ENCODE results near the gene USH2A. TPM values are rescaled to one million over a fixed set of nuclear protein-coding genes. Genes with fewer than 3 reads are reported as not detected.

Gene USH2A
- total RNA-seq, 4 donors from 2014 or later, result 0.03 to 0.25 TPM; not detected in 2

DNA sequence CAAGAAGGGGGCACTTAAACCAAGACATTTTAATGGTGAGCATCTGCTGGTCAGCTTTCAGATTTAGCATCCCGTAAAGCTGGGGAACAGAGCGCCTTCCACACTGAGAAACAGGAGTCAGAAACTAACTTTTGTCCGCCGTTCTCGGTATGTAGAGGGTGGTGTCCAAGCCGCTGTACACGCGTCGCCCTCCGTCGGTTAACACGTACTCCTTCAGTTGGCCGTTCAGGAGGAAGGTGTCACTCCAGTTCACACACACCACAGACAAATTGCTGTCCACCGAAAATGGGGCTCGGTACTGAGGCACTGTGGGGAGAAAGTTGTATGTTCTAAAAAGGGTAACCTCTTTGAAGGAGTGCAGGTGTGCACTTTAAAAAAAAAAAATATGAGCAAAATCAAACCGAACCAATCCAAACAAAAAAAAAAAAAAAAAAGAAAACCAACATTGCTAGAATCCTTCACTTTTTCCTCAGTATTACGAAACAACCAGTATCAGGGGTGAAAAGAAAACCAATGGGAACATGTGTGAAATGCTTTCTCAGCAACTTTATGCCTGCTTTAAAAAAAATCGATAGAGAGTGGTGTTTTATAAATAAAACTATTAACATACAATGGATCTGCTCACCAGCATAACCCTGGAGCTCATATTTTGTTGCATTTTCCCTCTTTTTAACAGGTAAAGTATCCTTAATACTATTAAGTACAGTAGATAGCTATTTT lies 782.7 kb downstream of the USH2A start:
- DNase-seq (ENCODE audit: low spot score in 2 of 2), result no peak
- no peak overlapping the region for H3K4me3 ChIP-seq (ENCODE audit: low read depth, poor library complexity, severe bottlenecking)
- intact Hi-C loops (cut with DNase I; ENCODE audit: low total_unique reads), result no loop called here
- WGBS, 2 donors, result 89 to 94% methylated on average over 18 of the region's 18 CpGs
- TF ChIP-seq, protein P1, sequence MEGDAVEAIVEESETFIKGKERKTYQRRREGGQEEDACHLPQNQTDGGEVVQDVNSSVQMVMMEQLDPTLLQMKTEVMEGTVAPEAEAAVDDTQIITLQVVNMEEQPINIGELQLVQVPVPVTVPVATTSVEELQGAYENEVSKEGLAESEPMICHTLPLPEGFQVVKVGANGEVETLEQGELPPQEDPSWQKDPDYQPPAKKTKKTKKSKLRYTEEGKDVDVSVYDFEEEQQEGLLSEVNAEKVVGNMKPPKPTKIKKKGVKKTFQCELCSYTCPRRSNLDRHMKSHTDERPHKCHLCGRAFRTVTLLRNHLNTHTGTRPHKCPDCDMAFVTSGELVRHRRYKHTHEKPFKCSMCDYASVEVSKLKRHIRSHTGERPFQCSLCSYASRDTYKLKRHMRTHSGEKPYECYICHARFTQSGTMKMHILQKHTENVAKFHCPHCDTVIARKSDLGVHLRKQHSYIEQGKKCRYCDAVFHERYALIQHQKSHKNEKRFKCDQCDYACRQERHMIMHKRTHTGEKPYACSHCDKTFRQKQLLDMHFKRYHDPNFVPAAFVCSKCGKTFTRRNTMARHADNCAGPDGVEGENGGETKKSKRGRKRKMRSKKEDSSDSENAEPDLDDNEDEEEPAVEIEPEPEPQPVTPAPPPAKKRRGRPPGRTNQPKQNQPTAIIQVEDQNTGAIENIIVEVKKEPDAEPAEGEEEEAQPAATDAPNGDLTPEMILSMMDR (IDR thresholded peaks at IDR 0.05), result no peak
- no peak for TF ChIP-seq POLR2A (IDR thresholded peaks at IDR 0.05)

DNA sequence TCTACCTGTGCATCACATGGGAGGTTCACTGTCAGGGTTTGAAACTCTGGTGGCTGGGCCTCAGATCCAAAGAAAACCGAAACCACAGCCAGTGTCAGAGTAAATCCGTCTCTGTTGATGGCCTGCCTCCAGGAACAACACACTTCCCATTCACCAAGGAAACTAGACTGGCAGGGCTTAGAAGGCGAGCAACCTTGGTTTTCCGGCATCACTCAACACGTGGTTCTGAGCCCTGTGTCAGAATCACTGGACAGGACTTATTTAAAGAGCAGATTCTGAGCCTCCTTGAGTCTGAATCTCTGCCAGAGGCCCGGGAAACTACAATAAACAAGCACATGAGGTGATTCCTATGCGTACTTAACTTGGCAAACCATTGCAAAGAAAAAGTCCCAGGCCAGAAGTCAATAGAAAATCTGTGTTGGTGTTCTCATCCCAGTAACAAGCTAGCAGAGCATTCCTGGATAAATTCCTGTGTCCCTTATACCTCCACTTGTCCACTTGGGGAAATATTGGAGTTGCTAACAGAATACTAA lies 786.1 kb downstream of the USH2A start:
- H3K4me3 ChIP-seq (ENCODE audit: low read depth, poor library complexity, severe bottlenecking), result no peak overlapping the region
- DNase-seq (ENCODE audit: low spot score in 2 of 2), result peak; percentile 44 to 85
- intact Hi-C loops (cut with DNase I; ENCODE audit: low total_unique reads), result no loop called here
- TF ChIP-seq, protein P1 (IDR thresholded peaks at IDR 0.05), result no peak
- no peak for TF ChIP-seq POLR2A (IDR thresholded peaks at IDR 0.05)
- 34 to 35% methylated on average over 7 of the region's 7 CpGs for WGBS, 2 donors

- TF ChIP-seq POLR2A (IDR thresholded peaks at IDR 0.05), result no peak
- WGBS, 2 donors, result 21 to 22% methylated on average over 9 of the region's 9 CpGs
- intact Hi-C loops (cut with DNase I; ENCODE audit: low total_unique reads), result no loop called here
- DNase-seq (ENCODE audit: low spot score in 2 of 2), result peak in 1 of 2 donors; percentile 31
- no peak overlapping the region for H3K4me3 ChIP-seq (ENCODE audit: low read depth, poor library complexity, severe bottlenecking)
Measured at GRCh38 chr1:215636258-215636965, 786.8 kb downstream of the USH2A start.

DNA sequence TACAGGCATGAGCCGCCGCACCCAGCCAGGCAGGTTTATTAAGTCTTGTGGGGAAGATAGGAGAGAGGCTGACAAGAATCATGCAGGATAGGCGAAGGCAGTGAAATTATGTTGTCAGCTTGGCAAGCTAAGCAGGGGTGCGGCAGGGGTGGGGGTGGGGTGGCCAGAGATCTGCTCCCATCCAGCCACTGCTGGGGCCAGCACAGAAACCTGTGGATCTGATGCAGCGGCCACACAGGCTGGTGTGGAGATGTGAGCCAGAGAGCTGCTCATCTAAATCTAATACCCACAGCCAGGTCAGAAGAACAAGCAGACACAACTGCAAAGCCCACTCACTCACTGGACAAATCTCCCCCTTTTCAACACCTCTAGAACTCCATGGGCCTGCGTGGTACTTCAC lies 787.4 kb downstream of the USH2A start:
- intact Hi-C loops (cut with DNase I; ENCODE audit: low total_unique reads), result no loop called here
- no peak for DNase-seq (ENCODE audit: low spot score in 2 of 2)
- H3K4me3 ChIP-seq (ENCODE audit: low read depth, poor library complexity, severe bottlenecking), result no peak overlapping the region
- WGBS, 2 donors, result 57 to 62% methylated on average over 6 of the region's 6 CpGs
- TF ChIP-seq, protein P1 (IDR thresholded peaks at IDR 0.05), result no peak
- no peak for TF ChIP-seq POLR2A (IDR thresholded peaks at IDR 0.05)

DNA sequence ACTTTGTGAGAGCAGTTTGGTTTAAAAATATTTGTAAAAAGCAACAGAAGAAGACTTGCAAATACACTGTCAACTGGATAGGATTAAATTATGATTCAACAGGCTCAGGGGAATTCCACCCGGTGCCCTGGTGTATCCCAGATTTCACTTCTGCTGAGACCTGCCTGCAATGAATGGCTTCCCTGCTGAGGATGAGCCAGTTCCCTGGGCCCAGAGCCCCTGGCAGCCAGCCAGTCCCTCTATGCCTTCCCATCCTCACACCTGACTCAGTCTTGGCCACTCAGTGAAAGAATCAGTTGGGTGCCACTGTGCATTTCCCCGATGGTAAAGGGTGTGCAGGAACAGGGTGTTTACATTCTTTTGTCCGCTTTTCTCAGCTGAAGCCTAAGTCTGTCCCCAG lies 791.8 kb downstream of the USH2A start:
- WGBS, 2 donors, result 29 to 45% methylated on average over 3 of the region's 3 CpGs
- no peak overlapping the region for H3K4me3 ChIP-seq (ENCODE audit: low read depth, poor library complexity, severe bottlenecking)
- TF ChIP-seq, protein P1 (IDR thresholded peaks at IDR 0.05), result no peak
- TF ChIP-seq POLR2A (IDR thresholded peaks at IDR 0.05), result no peak
- peak in 1 of 2 donors; percentile 54 for DNase-seq (ENCODE audit: low spot score in 2 of 2)
- intact Hi-C loops (cut with DNase I; ENCODE audit: low total_unique reads), result no loop called here

DNA sequence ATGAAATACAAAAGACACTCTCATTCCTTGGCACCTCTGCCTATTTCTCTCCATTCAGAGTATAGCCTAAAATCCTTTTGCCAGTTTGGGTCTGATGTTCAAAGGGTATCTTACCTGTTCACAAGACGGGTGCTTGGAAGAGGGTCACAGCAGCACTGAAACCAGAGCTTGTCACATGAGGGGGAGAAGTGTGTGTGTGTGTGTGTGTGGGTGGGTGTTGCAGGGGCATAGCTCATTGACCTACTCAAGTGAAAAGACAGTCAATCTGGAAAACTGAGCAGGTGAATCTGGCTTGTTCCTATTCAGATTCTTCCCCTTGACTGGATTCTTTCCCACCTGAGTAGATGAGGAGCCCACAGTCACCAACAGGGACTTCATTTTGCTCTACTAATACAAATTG lies 792.2 kb downstream of the USH2A start:
- no peak overlapping the region for H3K4me3 ChIP-seq (ENCODE audit: low read depth, poor library complexity, severe bottlenecking)
- WGBS, 2 donors, result 72 to 90% methylated on average over 1 of the region's 1 CpG
- intact Hi-C loops (cut with DNase I; ENCODE audit: low total_unique reads), result no loop called here
- no peak for DNase-seq (ENCODE audit: low spot score in 2 of 2)
- TF ChIP-seq, protein P1 (IDR thresholded peaks at IDR 0.05), result no peak
- TF ChIP-seq POLR2A (IDR thresholded peaks at IDR 0.05), result no peak

Data from lower leg skin (tissue), 4 donors.